Trophoblast cell (in vitro differentiated cells and primary cell): ENCODE data around the gene TRAPPC12.
"Not testable (repeated sequence)": the region's sequence is repeated elsewhere in the genome, so short reads cannot be mapped to it uniquely, and the experiment has no call there.

Experiments used
- DNase-seq, 2 donors: peaks; one replicate each; pipeline ENCODE4 v3.0.0-alpha.2; 2016
- H2AFZ ChIP-seq: 2 replicates; pipeline ENCODE4 v1.6.1; 2013; ENCODE audit warnings: low read length, moderate library complexity, mild to moderate bottlenecking; ENCODE audit not compliant: insufficient read depth, poor library complexity
- H2AK5ac ChIP-seq: 2 replicates; pipeline ENCODE4 v1.6.1; 2013; ENCODE audit warnings: mild to moderate bottlenecking, low read length
- H2BK120ac ChIP-seq: 2 replicates; pipeline ENCODE4 v1.6.1; 2013; ENCODE audit warnings: low read length, mild to moderate bottlenecking, moderate library complexity; ENCODE audit not compliant: insufficient read depth, poor library complexity
- H2BK12ac ChIP-seq: 2 replicates; pipeline ENCODE4 v1.6.1; 2013; ENCODE audit warnings: mild to moderate bottlenecking, low read length, moderate library complexity
- H2BK5ac ChIP-seq: 2 replicates; pipeline ENCODE4 v1.6.1; 2013; ENCODE audit warnings: low read length, low read depth, moderate library complexity, mild to moderate bottlenecking; ENCODE audit not compliant: poor library complexity
- H3K14ac ChIP-seq: 2 replicates; pipeline ENCODE4 v1.6.1; 2013; ENCODE audit warnings: mild to moderate bottlenecking, low read length
- H3K18ac ChIP-seq: 2 replicates; pipeline ENCODE4 v1.6.1; 2013; ENCODE audit warnings: mild to moderate bottlenecking, low read length
- H3K23ac ChIP-seq: 2 replicates; pipeline ENCODE4 v1.6.1; 2013; ENCODE audit warnings: low read length
- H3K27ac ChIP-seq: 2 replicates; pipeline ENCODE4 v1.5.1; 2013; ENCODE audit warnings: low read depth, mild to moderate bottlenecking, inconsistent platforms, low read length, moderate library complexity
- H3K27me3 ChIP-seq: 2 replicates; pipeline ENCODE4 v1.6.1; 2013; ENCODE audit warnings: inconsistent platforms, mild to moderate bottlenecking, low read length, moderate library complexity; ENCODE audit not compliant: insufficient read depth
- H3K36me3 ChIP-seq, 2 experiments: 1 replicate in 1 of 2; 2 replicates in 1 of 2; pipeline ENCODE4 v1.6.1; 2013; ENCODE audit warnings: low read length in 2 of 2, mild to moderate bottlenecking in 2 of 2, moderate library complexity in 1 of 2; ENCODE audit not compliant: insufficient read depth in 2 of 2, control insufficient read depth in 1 of 2
- H3K4ac ChIP-seq: 2 replicates; pipeline ENCODE4 v1.6.1; 2013; ENCODE audit warnings: low read depth, mild to moderate bottlenecking, low read length, moderate library complexity
- H3K4me1 ChIP-seq, 2 experiments: 1 replicate in 1 of 2; 2 replicates in 1 of 2; pipeline ENCODE4 v1.6.1; 2013; ENCODE audit warnings: low read length in 2 of 2, mild to moderate bottlenecking in 2 of 2, moderate library complexity in 1 of 2; ENCODE audit not compliant: insufficient read depth in 2 of 2, control insufficient read depth in 1 of 2
- H3K4me2 ChIP-seq: 2 replicates; pipeline ENCODE4 v1.6.1; 2013; ENCODE audit warnings: inconsistent platforms, mild to moderate bottlenecking, low read length, moderate library complexity
- H3K4me3 ChIP-seq: 2 replicates; pipeline ENCODE4 v1.5.1; 2013; ENCODE audit warnings: mild to moderate bottlenecking, low read depth, low read length, inconsistent platforms
- H3K79me1 ChIP-seq: one replicate; pipeline ENCODE4 v1.6.1; 2013; ENCODE audit warnings: low read length
- H3K79me2 ChIP-seq: 2 replicates; pipeline ENCODE4 v1.6.1; 2013; ENCODE audit warnings: low read length, mild to moderate bottlenecking; ENCODE audit not compliant: control insufficient read depth, insufficient read depth, poor library complexity
- H3K9ac ChIP-seq: 2 replicates; pipeline ENCODE4 v1.6.1; 2013; ENCODE audit warnings: mild to moderate bottlenecking, low read length
- H3K9me3 ChIP-seq: 2 replicates; pipeline ENCODE4 v1.6.1; 2013; ENCODE audit warnings: low read depth, mild to moderate bottlenecking, control low read depth, inconsistent platforms, low read length; ENCODE audit not compliant: insufficient read depth
- H4K12ac ChIP-seq: 2 replicates; pipeline ENCODE4 v1.6.1; 2013; ENCODE audit warnings: low read depth, mild to moderate bottlenecking, low read length, moderate library complexity
- H4K8ac ChIP-seq: 2 replicates; pipeline ENCODE4 v1.6.1; 2013; ENCODE audit warnings: low read depth, mild to moderate bottlenecking, low read length, moderate library complexity
- H4K91ac ChIP-seq: one replicate; pipeline ENCODE4 v1.6.1; 2013; ENCODE audit warnings: low read depth, mild to moderate bottlenecking, low read length, moderate library complexity
- WGBS: extraction: QIAGEN DNeasy Blood & Tissue Kit; methylation state at CpG from one replicate; pipeline ENCODE4 v1.1.7; 2013; ENCODE audit warnings: missing lambda C conversion rate; ENCODE audit not compliant: insufficient read length, insufficient coverage; ENCODE audit errors: extremely low coverage; 5-methylcytosine and 5-hydroxymethylcytosine counted together

Gene TRAPPC12

GRCh38 chr2:3446381-3446780, 66.9 kb downstream of the TRAPPC12 start:
- no peak for DNase-seq
- WGBS: no CpG with 5 or more reads among the region's 10 CpGs
- Histone ChIP-seq H4K12ac (no peak overlapping the region), H3K27me3 (no peaks in the 10 kb centered on the region), H3K9ac (no peak overlapping the region), H3K14ac (no peak overlapping the region), H3K79me2 (no peaks in the 10 kb centered on the region), H3K36me3 (peaks cover 23 to 39% of the 10 kb centered on the region in 2 experiments), H3K4me1 (no peaks in the 10 kb centered on the region), H4K91ac (no peak overlapping the region), H2BK5ac (no peak overlapping the region), H4K8ac (no peak overlapping the region), H3K4me3 (no peak overlapping the region), H3K4ac (no peak overlapping the region), H2BK12ac (no peak overlapping the region), H3K79me1 (no peaks in the 10 kb centered on the region), H3K23ac (no peak overlapping the region), H2AFZ (no peak overlapping the region), H2AK5ac (no peak overlapping the region), H3K18ac (no peak overlapping the region), H2BK120ac (no peak overlapping the region), H3K4me2 (no peak overlapping the region), H3K27ac (no peak overlapping the region), H3K9me3 (peaks cover 2% of the 10 kb centered on the region)

GRCh38 chr2:3447186-3447585, 67.7 kb downstream of the TRAPPC12 start:
- H3K4me2 ChIP-seq, H3K4me1 ChIP-seq, H4K8ac ChIP-seq, H3K14ac ChIP-seq, H3K79me2 ChIP-seq, H3K23ac ChIP-seq, H2AK5ac ChIP-seq, H2BK12ac ChIP-seq, H3K18ac ChIP-seq, H2BK5ac ChIP-seq, H3K9ac ChIP-seq, DNase-seq, H3K79me1 ChIP-seq, H3K27ac ChIP-seq, H2AFZ ChIP-seq, H2BK120ac ChIP-seq, H4K12ac ChIP-seq, H3K27me3 ChIP-seq, H4K91ac ChIP-seq, H3K4ac ChIP-seq, H3K9me3 ChIP-seq, H3K4me3 ChIP-seq: not testable (repeated sequence)
- WGBS: no CpG with 5 or more reads among the region's 6 CpGs
- peaks cover 23 to 42% of the 10 kb centered on the region in 2 experiments for H3K36me3 ChIP-seq

- no peak overlapping the region for H2BK5ac ChIP-seq
- no peak overlapping the region for H2BK12ac ChIP-seq
- no peaks in the 10 kb centered on the region for H3K4me1 ChIP-seq
- H4K12ac ChIP-seq: no peak overlapping the region
- no peak overlapping the region for H3K4me2 ChIP-seq
- no peak overlapping the region for H3K4me3 ChIP-seq
- H3K79me2 ChIP-seq: no peaks in the 10 kb centered on the region
- peaks cover 2% of the 10 kb centered on the region for H3K9me3 ChIP-seq
- H4K8ac ChIP-seq: no peak overlapping the region
- WGBS: no CpG with 5 or more reads among the region's 9 CpGs
- H2AK5ac ChIP-seq: no peak overlapping the region
- H3K79me1 ChIP-seq: no peaks in the 10 kb centered on the region
- H3K18ac ChIP-seq: no peak overlapping the region
- peaks cover 23 to 43% of the 10 kb centered on the region in 2 experiments for H3K36me3 ChIP-seq
- no peak for DNase-seq
- H4K91ac ChIP-seq: no peak overlapping the region
- no peak overlapping the region for H2AFZ ChIP-seq
- no peak overlapping the region for H3K14ac ChIP-seq
- peak overlapping the region; percentile 17 for H3K9ac ChIP-seq
- H3K27me3 ChIP-seq: no peaks in the 10 kb centered on the region
- no peak overlapping the region for H3K27ac ChIP-seq
- H3K23ac ChIP-seq: no peak overlapping the region
- H3K4ac ChIP-seq: no peak overlapping the region
- H2BK120ac ChIP-seq: no peak overlapping the region
Observed at GRCh38 chr2:3447789-3448317, 68.4 kb downstream of the TRAPPC12 start.

- not testable (repeated sequence) for H3K18ac ChIP-seq, H3K9ac ChIP-seq, H3K4me2 ChIP-seq, H3K4ac ChIP-seq, H3K79me2 ChIP-seq, H3K23ac ChIP-seq, H3K4me1 ChIP-seq, H3K14ac ChIP-seq, H2AFZ ChIP-seq, H3K27ac ChIP-seq, H4K8ac ChIP-seq, H2BK120ac ChIP-seq, H2BK12ac ChIP-seq, H4K12ac ChIP-seq, H2AK5ac ChIP-seq, H3K27me3 ChIP-seq, H2BK5ac ChIP-seq, H3K4me3 ChIP-seq, H3K79me1 ChIP-seq, H3K9me3 ChIP-seq, H4K91ac ChIP-seq, DNase-seq
- H3K36me3 ChIP-seq: peaks cover 26 to 43% of the 10 kb centered on the region in 2 experiments
- WGBS: no CpG with 5 or more reads among the region's 35 CpGs
Observed at GRCh38 chr2:3448441-3448911, 69.0 kb downstream of the TRAPPC12 start.
